ENCODE measurements around the gene ZNF689.
"Not testable (repeated sequence)": the region's sequence is repeated elsewhere in the genome, so short reads cannot be mapped to it uniquely, and the experiment has no call there.

Gene ZNF689

DNA sequence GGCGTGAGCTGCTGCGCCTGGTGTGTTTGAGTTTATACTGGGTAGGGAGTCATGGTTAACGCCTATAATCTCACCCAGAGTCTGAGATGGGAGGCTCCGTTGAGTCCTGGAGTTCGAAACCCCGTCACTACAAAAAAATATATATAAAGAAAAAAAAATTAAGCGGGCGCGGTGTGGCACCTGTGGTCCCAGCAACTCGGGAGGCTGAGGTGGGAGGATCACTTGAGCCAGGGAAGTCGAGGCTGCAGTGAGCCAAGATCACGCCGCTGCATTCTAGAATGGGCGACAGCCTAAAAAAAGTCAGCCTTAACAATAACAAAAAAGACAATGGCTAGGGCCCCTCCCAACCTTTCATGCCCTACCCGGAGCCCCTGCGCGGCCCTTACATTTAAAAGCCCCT lies 23.3 kb upstream of the ZNF689 start:
- no peak for DNase-seq

DNA sequence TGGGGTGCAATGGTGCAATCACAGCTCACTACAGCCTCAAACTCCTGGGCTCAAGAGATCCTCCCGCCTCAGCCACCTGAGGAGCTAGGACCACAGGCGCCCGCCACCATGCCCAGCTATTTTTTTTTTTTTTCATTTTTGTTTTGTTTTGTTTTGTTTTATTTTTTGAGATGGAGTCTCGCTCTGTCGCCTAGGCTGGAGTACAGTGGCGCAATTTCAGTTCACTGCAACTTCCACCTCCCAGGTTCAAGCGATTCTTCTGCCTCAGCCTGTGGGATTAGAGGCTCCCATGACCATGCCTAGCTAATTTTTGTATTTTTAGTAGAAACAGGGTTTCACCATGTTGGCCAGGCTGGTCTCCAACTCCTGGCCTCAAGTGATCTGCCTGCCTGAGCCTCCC lies 22.3 kb upstream of the ZNF689 start:
- DNase-seq = not testable (repeated sequence)

DNA sequence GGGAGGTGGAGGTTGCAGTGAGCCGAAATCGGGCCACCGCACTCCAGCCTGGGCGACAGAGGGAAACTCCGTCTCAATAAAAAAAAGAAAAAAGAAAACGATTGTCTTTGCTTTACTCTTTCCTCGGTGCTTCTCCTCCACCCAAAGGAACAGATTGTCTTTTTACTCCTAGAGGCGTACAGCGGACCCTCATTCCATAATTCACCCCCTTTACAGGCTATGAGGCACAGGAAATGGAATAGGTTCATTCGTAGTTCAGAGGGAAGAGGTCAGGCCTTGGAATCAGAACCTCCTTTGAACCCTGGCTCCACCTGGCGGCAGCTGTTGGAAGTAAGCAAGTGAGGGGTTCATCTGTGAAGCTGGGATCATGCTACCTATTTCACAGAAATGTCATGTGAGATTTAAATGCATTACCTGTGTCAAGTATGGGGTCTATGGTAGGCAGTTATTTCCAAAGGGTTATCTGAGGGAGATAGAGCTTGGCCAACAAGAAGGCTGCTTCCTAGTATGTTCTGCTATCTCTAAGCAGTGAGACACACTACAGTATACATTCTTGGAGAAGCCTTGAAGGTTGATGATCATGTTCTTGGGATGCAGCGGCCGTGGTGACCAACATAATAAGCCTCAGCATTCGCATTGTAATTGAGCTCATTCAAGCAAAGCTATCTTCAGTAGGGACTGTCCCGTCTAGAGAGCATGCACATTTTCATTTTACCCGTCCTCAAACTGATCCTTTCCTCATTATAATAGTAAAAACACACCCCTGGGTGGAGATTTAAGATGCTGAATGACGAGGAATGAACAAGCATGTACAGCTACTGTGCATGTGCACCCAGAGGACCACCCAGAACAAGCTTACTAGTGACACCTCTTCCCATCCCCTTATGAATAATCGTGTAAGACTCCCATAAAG lies 18.7 kb upstream of the ZNF689 start:
- DNase-seq = peak; percentile 58

DNA sequence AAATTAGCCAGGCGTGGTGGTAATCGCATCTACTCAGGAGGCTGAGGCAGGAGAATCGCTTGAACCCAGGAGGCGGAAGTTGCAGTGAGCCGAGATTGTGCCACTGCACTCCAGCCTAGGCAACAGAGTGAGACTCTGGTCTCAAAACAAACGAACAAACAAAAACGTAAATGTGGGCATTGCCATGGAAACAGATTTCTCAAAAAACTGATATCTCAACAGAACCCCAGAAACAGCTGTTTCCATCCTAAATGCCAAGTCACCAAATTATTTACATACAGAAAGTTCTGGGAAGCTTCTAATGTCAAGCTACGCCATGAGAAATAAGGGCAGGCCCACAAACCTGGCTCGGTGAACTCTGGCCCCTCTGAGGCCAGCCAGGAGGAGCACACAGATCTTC lies 16.0 kb upstream of the ZNF689 start:
- DNase-seq = no peak

DNA sequence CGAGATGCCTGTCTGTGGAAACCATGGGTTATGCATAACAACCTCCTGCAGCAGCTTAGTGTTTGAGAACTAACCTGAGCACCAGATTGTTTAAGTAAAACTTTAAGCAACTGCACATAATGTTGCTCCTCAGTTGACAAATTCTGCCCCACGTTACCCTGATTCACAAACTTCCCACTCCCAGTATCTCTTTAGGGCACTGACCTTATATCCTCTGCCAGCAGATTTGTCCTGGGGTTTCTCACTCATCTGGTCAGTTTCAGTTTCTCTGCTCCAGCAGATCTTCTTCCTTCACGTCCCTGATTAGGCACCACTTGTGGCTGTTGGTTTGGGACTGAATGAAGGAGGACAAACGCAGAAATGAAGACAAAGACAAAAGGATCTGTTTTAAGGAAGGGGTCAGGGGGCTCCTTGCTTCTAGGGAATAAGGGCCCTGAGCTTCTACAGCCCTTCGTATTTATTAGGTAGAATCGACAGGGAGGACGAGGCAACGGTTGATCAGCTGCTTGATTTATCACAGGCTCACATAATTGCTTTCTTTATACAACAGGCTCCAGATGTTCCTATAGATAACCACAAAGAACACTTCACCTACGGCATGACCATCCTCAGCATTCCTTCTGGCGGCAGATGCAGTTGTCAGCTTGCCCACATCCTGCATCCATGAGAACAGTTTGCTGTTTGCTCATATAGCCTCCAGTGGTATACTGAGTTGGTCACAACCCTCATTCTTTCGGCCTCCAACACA lies 13.5 kb upstream of the ZNF689 start:
- DNase-seq = no peak

DNA sequence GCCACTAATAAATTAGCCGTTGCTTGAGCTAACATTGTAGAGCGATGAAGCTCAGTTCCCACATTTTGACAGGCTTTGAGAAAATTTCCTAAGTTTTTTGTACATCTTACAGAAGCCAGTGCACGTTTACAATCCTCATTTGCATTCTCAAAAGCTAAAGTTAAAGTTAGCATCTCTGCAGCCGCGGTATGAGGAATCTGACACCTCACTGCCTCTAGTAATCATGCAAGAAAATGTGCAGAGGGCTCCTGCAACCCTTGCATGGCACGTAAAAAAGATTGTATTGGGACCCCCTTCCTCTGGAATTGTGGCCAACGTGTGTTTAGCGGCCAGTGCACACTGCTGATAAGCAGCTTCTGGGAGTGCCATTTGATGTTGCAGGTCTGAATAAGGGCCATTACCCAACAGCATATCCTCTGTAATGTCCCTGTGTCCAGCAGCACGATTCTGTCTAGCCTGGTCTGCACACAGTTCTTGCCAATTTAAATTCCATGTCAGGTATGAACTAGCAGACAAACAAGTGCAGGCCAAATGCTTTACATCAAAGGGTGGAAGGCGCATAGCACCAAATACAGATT lies 12.4 kb upstream of the ZNF689 start:
- no peak for DNase-seq

DNA sequence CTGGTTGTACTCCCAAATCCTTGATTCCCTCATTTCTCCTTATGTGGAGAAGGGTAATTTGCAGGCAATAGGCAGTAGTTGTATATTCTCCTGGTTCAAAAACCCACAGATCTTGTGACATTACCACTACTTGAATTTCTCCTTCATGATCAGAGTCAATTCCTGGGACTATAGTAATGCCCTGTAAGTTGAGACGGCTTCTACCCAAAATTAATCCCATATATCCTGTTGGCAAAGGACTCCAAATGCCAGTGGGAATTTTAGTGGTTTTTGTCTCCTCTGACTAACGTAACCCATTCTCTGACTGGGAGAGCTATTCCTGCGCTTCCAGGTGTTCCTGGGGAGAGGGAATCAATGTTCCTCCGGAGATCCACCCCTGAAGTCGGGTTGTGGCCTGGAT lies 11.6 kb upstream of the ZNF689 start:
- no peak for DNase-seq

DNA sequence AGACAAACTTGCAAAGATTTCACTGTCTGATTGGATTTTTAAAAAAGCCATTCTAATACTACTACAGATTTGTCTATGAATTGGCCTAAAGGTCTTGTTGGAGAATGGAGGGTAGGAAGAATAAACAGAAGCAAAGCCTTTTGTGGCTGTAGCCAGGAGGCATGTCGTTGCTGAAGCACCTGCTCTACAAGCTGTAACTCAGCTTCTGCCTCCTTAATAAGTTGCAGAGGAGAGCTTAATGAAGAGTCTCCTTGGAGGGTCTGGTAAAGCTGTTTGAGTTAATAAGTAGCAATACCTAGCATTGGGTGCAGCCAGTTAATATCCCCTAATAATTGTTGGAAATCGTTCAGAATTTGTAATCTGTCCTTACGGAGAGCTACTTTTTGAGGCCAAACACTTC lies 10.0 kb upstream of the ZNF689 start:
- no peak for DNase-seq

DNA sequence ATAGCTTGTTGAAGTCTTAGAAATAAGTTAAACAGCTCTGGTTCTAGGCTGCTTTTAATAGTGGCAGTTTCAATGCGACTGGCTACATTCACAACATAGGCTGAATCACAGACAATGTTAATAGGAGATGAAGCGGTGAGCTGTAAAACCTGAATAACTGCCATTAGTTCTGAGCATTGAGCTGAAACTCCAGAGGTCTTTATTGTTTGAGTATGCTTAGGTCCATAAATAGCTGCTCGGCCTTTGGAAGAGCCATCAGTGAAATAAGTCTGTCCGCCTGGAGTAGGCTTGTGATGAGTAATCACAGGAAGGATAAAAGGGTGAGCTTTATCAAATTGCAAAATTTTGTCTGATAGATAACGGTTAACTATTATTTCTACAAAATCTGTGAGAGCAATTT lies 9.4 kb upstream of the ZNF689 start:
- DNase-seq = no peak

DNA sequence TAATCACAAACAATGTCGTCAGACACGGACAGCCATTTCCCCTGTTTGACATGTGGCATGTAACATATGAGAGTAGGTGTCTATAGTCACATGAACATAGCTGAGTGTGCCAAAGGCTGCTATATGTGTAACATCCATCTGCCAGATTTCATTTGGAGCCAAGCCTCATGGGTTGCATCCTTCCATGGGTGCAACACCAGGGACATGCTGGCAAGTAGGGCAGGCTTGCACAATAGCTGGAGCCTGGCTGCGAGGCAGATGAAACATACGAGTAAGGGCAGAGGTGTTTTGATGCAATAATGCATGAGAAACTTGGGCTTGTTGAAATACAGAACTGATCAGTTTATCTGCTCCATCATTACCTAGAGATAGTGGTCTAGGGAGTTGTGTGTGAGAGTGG lies 9.0 kb upstream of the ZNF689 start:
- no peak for DNase-seq

DNA sequence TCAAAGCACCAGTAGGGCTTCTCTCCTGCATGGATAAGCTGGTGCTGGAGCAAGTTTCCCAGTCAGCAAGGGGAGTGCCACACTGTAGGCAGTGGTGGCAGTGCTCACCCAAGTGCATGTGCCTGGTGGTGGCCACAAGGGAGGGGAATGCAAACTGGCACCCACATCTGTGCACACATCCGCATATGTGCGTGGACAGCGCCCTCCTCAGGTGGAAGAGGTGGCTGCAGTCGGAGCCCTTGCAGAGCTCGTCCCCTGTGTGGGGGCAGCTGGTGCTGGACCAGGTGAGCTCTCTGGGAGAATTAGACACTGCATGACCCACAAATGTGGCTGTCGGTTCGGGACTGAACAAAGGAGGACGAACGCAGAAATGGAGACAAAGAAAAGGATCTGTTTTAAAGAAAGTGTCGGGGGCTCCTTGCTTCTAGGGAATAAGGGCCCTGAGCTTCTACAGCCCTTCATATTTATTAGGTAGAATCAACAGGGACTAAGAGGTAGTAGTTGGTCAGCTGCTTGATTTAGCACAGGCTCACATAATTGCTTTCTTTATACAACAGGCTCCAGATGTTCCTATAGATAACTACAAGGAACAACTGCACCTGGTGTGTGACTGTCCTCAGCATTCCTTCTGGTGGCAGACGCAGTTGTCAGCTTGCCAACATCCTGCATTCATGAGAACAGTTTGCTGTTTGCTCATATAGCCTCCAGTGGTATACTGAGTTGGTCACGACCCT lies 5.3 kb upstream of the ZNF689 start:
- DNase-seq = peak; percentile 72

DNA sequence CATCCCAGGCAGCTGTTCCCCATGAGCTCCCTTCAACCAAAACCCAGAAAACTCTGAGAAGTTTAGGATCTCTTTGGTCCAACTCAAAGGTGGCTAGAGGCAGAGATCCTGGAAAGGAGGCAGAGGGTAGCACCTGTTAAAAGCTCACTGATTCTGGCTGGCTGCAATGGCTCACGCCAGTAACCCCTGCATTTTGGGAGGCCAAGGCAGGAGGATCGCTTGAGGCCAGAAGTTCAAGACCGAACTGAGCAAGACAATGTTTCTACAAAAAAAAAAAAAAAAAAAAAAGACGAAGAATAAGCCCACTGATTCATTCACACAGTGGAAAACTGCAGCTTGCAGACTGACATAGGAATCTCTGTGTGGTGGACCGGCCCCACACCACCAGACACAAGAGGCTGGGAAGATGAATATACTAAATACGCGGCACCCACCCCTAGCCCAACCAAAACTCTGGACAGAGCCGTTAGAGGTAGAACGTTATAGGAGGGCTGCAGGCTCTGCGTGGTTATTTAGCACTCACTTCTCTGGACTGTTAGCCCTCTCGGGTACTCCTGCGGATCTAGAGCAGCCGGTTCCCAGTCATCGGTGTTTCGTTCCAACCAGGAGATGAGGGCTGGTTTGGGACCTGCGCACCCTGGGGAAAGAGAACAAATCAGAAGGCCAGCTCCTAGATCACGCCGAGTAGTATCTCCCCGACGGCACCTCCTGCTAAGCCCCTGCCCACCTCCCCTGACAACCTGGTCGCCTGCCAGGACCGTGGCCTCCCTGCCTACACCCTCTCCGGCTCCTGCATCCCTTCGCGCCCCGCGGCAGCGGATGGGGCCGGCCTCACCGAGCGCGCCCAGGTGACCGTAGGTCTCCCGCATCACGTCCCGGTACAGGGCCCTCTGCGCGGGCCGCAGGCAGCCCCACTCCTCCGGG lies 925 bp downstream of the ZNF689 start:
- peak; percentile 31 for DNase-seq

DNA sequence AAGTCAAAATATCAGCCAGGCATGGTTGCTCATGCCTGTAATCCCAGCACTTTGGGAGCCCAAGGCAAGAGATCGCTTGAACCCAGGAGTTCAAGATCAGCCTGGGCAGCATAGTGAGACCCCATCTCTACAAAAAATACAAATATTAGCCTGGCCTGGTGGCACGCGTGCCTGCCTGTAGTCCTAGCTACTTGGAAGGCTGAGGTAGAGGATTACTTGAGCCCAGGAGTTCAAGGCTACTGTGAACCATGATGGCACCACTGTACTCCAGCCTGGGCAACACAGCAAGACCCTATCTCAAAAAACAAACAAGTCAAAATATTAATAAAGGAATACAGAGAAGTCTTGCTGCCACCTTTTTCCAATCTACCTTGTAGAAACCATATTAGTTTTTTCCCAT lies 4.2 kb downstream of the ZNF689 start:
- DNase-seq = no peak

DNA sequence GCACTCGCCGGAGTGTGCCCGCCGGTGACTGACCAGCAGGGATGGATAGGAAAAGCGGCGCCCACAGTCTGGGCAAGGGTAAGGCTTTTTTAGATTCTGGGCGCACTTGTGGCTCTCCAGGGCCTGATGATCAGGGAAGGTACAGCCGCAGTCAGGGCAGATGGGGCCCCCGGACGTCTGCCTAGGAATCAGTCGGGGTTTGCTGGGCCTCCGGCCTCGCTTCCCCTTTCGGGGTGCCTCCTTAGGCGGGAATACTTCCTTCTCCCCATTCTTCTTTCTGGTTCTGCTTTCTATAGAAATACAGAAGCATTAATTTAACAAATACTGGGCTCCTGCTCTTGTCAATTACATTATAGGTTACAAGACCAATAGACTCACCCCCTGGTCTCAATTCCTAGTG lies 5.0 kb downstream of the ZNF689 start:
- no peak for DNase-seq

DNA sequence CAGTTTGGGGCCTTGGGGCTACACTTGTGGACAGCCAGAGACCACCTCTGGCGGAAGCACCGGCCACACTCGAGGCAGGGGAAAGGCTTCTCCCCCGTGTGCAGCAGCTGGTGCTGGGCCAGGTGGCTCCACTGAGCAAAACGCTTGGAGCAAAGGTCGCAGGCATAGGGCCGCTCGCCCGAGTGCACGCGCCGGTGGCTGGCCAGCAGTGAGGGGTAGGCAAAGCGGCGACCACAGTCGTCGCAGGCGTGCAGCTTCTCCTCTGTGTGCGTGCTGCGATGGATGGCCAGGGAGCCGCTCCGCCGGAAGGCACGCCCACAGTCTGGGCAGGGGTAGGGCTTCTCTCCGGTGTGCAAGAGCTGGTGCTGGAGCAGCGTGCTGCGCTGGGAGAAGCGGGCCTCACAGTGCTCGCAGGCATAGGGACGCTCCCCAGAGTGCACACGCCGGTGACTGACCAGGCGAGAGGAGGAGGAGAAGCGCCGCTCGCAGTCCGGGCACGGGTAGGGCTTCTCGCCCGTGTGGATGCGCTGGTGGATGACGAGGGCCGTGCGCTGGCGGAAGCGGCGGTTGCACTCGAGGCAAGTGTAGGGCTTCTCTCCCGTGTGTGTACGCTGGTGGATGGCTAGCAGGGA lies 5.8 kb downstream of the ZNF689 start:
- DNase-seq = no peak

DNA sequence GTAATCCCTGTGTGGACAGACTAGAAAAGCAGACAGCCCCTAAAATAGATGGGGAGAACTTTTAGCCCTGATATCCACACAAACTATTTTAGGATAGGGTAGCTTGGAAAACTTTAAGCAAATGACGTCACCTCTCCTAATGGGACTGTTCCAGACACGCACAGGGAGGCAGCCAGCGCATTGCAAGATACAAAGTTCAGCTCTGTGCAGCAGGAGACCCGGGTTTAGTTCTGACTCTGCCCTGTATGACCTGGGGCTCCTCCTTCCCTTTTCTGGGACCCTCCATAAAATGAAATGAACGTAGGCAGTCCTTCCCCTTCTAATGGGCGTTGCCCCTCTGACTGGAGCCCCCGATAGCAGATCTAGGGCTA lies 6.3 kb downstream of the ZNF689 start:
- no peak for DNase-seq

DNA sequence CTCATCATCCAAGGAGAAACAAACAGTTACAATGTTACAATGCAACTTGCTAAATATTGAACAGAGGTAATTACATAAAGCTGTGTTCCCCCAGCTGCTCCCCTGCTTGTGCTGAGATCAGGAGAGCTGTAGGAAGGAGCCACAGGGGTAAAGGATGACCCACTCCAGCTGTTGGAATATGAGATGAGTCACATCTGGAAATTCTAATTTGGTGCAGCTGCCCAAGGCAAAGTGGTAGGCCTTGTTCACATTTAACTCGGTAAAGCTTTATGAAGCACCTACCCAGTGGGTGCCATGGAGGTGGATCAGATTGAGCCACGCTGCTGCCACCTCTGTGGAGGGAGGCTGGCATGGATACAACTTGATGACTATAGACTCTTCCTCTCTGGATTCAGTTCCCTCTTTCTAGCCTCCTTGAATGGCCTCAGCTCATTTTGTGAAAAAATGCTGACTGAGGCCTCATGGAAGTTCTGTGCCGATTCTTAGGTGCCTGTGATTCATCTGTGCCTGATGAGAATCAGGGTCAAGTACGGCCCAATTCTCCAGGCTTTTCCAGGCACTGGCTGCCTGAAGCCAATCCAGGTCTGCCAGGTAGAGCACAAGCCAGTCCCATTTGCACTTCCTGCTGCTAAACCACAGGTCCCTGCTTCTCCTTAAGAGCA lies 7.4 kb downstream of the ZNF689 start:
- no peak for DNase-seq

DNA sequence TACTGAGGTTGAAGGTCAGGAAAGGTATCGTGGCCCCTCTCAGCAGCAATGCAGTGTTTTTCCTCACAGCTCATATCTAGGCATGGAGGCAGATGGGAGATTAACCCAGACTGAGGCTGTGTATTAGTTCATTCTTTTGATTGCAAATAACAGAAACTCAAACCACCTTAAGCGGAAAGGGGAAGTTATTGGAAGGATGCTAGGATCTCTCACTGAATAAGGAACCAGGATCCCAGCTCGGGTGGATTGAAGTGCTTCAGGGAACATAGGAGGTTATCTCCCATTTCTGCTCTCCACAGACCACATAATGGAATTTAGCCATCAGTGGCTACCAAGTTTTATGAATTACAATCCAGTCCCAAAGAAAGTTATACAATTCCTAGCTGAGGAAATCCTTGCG lies 8.2 kb downstream of the ZNF689 start:
- DNase-seq = no peak

DNA sequence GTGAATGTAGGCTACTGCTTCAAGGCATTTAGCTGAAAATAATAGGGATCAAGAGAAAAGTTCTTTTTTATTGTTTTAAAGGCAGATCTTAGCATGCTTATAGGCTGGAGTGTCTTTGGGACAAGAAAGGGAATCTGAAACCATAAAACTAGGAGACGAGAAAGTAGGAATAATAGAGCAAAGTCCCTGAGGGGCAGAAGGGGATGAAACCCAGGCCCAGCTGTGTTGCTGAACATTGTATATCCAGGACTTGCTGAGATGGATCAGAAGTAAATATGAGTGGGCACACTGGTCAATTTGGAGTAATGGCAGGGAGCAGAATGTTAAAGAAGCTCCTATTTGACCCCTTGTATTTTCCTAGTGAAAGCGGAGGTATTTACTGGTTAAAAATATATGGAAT lies 9.3 kb downstream of the ZNF689 start:
- no peak for DNase-seq

DNA sequence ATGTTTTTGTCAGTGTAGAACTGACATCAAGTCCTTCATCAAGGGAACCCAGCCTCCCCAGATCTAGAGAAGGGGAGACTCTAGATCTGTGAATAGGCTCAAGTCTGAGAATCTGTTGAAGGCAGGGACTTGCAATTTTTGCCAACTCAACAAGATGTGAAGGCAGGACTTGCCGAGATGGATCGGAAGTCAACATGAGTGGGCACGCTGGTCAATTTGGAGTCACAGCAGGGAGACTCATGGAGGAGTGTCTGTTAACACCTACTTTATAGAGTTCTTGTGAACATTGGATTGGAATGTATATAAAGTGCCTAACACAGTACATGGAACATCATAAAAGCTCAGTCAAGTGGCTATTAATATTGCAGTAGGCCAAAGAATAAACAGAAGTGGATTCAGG lies 10.0 kb downstream of the ZNF689 start:
- DNase-seq = no peak

DNA sequence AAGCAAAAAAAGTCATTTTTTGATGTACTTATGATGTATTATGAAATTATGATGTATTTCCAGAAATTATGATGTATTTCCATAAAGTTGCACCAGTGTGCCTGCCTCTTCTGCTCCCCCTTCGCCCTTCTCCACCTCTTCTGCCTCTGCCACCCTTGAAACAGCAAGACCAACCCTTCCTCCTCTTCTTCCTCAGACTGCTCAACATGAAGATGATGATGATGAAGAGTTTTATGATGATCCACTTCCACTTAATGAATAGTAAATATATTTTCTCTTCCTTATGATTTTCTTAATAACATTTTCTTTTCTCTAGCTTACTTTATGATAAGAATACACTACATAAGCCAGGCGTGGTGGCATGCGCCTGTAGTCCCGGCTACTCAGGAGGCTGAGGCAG lies 17.3 kb downstream of the ZNF689 start:
- DNase-seq = no peak
